Measurements from ENCODE around the gene GPD2.

GPD2 gene

DNA sequence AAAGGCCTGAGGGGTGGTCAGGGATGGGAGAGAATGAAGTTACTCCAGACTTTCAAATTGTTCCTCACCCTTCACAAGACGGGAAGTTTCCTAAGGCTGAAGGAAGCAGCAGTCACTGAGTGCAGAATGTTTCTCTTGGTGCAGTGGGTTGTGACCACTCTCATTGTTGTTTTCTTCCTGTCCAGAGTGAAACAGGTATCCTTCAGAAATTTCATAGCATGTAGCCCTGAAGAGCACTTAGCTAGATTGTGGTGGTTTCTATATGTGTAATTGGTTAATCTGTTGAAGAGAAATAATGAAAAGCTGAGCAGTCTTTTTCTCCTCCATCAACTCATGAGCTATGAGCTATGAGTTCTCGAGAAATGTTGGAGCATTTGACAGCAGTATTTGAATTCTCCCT is 96.8 kb downstream of the GPD2 start:
- DNase-seq: no peak

GRCh38 chr2:156536534-156536933 is 100.4 kb downstream of the GPD2 start:
- no peak for DNase-seq

- DNase-seq: no peak
Measured at GRCh38 chr2:156537141-156537540, 101.0 kb downstream of the GPD2 start.

DNA sequence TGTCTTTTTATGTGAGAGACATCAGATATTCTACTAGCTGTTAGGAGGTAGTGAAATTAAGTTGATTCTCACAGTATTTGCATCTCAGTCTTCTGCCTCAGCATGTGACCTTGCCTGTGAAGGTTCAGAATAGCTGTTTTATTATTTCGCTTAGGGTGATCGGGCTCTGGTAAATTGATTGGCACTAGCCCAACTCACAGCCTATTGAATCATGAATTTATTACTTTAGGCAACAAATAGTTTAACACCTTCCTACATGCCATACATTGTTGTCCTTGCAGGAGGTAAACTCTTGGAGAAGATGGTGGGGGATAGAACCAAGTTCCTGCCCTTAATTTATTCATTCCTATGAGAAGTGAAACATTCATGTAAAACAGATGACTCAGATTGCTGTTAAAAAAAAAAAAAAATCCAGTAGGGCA is 101.9 kb downstream of the GPD2 start:
- DNase-seq: no peak

DNA sequence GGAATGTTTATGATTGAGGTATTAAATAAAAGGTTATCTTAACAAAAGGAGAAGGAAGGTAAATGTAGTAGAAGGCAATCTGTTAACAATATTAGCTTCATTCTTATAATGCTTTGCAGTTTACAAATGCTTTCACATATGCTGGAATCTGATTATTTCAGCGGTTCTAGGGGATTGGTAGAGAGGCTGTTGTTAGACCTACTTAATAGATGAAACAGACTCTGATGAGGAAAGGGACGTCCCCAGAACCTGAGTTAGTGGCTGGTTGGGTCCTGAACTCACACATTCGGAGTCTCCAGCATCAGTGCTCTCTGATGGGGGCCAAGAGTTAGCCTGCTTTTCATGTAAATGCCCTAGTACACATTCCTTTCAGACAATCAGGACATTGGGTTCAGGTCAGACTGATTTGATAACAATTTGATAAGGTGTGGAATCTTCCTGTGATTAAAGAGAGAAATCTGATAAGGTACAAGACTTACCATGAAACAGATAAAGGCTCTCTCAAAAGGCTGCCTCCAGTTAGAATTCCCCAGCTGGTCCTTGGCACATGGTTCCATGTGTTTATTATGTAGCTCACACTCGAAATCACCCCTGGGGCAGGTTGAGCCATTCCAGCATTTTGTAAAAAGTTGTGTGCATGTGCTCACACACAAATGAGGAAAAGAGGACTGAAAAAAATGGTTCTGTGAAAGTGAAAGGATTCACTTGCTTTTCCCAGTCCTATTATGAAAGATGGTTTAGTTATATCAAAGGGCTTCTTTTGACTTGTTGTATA is 103.1 kb downstream of the GPD2 start:
- DNase-seq: no peak

DNA sequence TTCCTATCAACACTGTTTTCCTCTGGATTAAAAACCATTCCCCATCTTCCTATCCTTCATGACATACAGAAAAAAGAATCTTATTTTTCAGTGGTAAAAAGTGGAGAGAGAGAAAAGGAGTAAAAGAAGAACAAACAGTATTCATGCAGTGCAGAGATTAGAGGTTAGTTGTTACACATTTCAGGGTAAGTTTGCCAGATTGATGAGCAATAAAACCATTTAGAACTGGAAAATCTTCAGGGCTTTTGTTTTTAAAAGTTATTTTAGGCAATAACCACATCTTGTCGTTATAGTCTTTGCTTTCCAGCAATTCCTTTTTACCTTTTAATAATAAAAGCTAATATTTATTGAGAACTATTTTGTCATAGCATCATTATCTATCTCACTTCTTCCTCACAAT is 104.5 kb downstream of the GPD2 start:
- DNase-seq: no peak

GRCh38 chr2:156541229-156541628 is 105.0 kb downstream of the GPD2 start:
- DNase-seq: no peak

DNA sequence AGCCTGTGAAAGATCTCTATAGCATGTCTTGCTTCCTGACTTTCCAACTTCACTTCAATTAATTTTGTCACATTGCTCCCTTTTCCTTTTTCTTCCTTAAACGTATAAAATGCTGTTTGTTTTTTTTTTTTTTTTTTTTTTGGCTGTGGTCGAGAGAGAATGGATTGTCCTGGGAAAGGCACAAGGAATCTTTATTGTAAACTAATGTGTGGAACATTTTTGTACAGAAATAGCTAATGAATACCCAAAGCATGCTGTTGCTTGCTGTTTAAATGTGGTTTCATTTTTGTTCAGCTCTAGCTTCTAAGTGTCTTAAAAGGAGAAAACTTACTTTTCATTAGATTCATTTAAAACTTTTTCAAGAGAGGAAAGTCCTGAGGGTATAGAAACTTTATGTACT is 105.5 kb downstream of the GPD2 start:
- DNase-seq: no peak

DNA sequence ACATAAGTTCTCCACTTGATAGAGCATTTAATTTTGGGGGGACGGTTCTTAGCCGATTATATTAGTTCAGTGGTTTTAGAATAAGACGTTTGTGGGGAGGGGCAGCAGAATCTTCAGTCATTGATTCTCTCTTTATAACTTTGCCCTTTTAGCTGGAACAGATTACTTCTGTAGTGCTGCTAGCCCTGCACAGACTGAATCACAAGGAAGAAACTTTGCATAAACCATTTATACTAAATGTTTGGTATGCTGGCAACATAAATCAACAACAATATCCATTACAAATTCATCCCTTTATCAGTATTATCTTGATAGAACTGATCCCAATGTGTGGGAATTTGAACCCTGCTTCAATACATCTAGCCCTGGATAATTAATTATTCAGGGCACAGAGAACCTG is 112.2 kb downstream of the GPD2 start:
- DNase-seq: no peak

DNA sequence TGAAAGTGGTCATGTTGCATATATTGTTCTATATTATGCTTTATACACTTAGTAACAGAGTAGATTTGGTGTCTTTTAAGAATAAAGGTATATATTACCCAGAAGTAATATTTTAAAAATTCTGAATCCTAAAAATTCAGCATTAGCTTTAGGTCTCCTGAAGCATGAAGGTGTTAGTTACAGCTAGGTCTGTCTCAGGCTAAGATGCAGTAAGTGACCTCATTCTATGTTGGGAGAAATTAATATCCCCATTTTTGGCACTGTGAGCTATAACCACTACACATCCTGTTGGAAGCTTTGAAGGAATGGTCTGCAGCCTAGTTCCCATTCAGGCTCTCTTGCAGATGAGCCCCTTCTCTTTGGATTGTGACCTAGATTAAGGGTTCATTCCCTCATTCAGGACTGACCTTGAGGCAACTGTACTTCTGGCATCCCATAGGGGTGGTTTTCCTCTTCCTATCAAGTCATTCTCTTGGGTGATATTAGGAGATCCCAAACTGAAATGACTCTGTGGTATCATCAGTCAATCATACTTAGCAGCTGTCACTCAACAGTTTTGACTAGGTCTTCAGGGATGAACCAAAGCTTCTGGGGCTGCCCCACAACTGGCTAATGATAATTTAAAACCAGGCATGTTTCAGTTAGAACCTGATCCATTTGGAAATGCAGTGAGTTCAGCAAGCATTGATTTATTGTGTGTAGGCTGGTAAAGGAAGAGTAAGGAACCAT is 117.7 kb downstream of the GPD2 start:
- no peak for DNase-seq

DNA sequence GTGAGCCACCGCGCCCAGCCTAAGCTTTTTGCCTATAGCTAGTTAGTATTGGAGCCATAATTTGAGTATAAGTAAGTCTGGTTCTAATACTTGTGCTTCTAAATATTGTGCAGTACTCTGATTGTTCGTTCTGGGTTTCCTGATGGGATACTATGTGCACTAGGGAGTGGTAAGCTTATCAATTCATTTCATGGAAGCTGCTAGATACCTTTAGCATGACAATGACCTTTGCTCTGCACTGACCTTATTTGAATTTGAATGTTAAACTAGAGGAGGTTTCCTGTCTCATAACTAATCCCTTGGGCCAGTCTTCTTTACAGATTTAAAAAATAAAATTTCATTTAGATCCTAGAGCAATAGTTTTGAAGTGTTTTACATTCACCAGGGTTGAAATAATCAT is 125.1 kb downstream of the GPD2 start:
- no peak for DNase-seq

DNA sequence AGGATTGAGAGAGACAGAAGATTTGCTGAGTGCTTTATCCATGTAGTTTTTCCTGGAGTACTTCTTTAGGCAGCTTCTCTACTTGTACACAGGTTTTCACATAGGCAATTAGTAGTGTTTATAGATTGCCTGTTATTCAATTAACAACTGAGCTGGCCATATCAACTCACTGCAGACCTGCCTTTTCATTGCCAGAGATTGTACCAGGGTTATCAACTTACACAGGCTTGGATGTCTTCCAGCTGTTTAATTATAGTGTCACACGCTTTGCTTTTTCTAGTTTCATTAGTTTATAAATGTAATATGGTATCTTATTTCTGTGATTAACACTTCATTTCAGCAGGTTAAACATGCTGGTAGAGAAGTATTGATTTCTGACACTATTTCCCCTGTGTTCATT is 125.9 kb downstream of the GPD2 start:
- no peak for DNase-seq

DNA sequence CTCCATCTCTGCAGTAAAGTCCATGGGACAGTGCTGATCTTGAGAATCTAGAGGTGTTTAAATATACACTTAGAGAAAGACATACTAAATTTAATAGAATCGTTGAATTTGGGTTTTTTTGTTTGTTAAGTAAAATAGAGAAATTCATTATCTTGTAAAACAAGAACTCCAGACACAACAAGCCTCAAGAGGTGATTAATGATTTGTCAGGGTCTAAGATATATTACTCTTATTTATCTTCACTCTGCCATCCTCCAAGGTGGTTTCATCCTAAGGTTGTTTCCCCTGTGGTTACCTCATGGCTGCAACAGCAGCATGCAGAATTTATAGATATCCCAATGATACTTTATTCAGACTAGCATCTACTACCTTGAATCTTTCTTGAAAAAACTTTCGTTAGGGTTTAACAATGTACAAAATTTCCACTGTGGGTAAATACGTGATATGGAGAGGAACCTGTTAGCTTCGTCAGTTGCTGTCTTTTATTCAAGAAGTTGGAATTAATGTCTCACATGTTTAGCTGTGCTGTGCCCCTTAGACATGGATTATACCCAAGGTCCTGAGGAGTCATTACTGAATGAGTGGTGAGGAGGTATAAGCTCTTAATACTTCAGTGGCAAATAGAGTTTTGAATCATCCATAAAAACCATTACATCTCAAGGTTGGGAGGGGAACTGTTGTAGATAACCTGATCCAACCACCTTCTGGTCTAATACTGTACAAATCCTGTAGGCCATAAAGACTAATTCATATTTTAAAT is 128.0 kb downstream of the GPD2 start:
- no peak for DNase-seq

DNA sequence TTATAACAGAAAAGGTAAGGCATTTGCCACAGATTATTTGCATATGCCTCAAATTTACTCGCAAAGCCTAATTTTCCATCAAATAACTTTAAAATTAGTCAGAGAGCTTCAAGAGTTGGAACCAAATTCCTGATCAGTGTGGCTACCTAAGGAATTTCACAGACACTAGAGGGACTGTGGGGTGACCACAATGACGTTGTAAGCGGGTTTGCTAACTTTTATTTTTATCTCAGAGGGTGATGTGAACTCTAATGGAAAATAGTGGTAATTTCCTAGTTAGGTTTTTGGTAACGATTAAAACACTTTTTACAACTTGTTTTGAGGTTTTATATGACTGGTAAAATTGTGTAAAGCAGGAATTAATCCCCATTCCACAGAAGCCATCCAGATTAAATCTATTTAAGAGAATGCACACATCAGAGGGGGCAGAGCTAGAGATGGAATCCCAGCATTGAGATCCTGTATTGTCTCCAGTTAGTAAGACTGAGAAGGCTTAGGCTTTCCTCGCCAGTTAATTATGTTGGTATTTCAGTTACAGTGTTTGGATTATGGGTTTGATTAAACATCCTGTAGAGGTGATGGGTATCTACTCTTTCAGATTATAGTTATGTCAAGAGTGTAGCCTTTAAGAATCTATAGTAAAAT is 129.0 kb downstream of the GPD2 start:
- no peak for DNase-seq

DNA sequence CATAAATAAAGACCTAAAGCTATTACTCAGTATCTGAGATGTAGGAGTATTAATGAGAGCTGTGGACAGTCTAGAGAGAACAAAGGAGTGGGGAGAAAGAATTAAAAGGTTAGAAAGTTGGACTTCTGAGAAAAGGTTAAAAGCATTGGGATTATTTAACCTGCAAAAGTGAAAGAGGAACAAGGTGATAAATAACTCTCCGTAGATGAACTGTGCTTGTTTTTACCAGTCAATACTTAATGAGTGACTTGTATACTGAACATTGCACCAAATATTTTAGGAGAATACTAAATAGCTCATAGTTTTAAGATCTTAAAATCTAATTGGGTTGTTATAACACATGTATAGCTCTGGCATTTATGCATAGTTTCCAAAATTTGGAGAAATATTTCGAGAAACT is 137.5 kb downstream of the GPD2 start:
- DNase-seq: no peak

GRCh38 chr2:156574112-156574511 is 137.9 kb downstream of the GPD2 start:
- no peak for DNase-seq

DNA sequence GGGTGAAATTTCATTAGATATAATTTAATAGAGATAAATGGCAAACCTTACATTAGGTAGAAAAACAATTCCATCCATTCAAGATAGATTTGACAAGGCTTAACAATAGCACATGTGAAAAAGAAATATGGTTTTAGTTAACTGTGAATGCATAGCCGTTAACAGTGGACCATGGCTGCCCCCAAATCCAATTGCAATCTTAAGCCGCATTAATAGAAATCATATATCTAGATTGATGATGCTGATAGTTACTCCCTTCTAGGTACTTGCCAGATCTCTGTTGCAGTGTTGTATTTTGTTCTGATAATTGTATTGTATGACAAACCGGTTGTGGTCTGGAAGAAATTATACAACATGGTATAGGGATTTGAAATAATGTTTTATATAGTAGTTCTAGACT is 139.8 kb downstream of the GPD2 start:
- DNase-seq: no peak

DNA sequence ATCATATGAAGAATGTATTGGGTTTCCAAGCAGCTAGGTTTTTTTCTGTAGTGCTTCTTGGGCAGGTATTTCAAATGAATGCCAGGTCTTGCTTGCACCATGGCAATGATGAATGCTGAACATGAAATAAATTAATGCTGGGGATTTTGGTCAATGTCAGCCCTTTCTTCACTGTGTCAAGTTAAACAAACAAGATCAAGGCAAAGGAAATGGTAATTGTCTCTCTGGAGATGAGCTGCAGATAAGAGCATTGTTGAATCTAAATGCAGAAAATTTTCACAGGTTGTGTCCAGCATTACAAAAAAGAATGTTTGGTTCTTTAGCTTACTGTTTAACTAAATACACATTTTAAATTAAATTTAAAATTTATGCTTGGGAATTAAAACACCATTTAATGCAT is 144.3 kb downstream of the GPD2 start:
- no peak for DNase-seq

GRCh38 chr2:156581280-156581679 is 145.1 kb downstream of the GPD2 start:
- no peak for DNase-seq

DNA sequence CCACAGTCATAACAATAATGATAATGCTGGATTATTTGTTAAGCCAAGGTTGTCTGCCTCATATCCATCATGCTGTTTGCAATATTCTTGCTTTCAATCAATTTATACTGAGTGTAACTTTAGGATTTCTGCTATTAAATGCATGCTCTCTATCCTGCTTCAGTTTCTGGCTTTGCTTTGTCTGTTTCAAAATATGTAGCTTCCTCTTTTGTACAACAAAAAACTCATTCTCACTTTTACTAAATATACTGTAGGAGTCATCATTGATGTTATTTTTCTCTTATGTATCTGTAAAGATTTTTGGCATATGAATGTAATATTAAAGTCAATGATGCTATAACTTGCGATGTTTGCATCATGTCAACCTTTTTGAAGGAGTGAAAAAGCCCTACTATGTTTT is 149.3 kb downstream of the GPD2 start:
- DNase-seq: no peak

DNA sequence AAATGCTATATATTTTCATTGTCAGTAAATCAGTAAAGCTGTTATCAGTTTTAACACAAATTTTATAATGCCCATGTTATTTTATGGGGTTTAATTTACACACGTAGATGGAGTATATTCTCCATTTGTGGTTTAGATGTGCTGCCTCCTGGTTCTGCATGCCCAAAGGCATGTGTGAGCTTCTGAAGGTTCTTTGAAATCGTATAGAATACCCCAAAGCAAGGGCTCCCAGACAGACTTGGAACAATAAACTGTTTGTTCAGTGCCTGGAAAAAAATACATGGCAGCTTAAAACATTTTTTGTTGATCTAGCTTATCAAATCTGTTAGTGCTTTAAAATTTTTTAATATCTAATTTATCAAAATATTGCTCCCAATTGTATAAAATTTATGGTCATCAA is 150.4 kb downstream of the GPD2 start:
- no peak for DNase-seq

- peak; percentile 2 to 27 for DNase-seq
Measured at GRCh38 chr2:156589381-156590079, 153.4 kb downstream of the GPD2 start.

Measured in stimulated activated CD4-positive, alpha-beta T cell treated with anti-CD3 and anti-CD28 coated beads, Interleukin-2, amount 100 ng/mL, for 24 hours (primary cell).